RWPE2 (cell line): Measurements from ENCODE around the gene HIVEP3.
A peak's percentile ranks its signal among the peaks of the same experiment; 100 is the strongest.
"Not testable (repeated sequence)": the region's sequence is repeated elsewhere in the genome, so short reads cannot be mapped to it uniquely, and the experiment has no call there.

ENCODE experiments used
- ATAC-seq: fragments of 200-7000 bp; cut with Tn5 transposase; 3 replicates; pipeline ENCODE4 v1.9.1; 2021; ENCODE audit warnings: low read depth
- DNase-seq: peaks from one replicate; pipeline ENCODE4 v3.0.0-alpha.2; 2020; ENCODE audit warnings: low spot score
- H3K27ac ChIP-seq: fragments of 450-650 bp; 2 replicates; pipeline ENCODE4 v1.5.1; 2017; ENCODE audit warnings: mild to moderate bottlenecking; ENCODE audit not compliant: poor library complexity, severe bottlenecking
- H3K27me3 ChIP-seq: fragments of 250-450 bp; sonication (Bioruptor Pico); 2 replicates; pipeline ENCODE4 v1.5.1; 2021; ENCODE audit warnings: mild to moderate bottlenecking, moderate library complexity; ENCODE audit not compliant: insufficient read depth, poor library complexity, severe bottlenecking
- H3K36me3 ChIP-seq: fragments of 250-450 bp; sonication (Bioruptor Pico); 2 replicates; pipeline ENCODE4 v1.5.1; 2020; ENCODE audit warnings: low read depth, mild to moderate bottlenecking, moderate library complexity
- H3K4me1 ChIP-seq: fragments of 250-450 bp; sonication (Bioruptor Pico); 2 replicates; pipeline ENCODE4 v1.5.1; 2021; ENCODE audit warnings: mild to moderate bottlenecking, moderate library complexity; ENCODE audit not compliant: insufficient read depth, poor library complexity, severe bottlenecking
- H3K4me3 ChIP-seq: fragments of 250-450 bp; sonication (Bioruptor Pico); 2 replicates; pipeline ENCODE4 v1.5.1; 2021; ENCODE audit warnings: mild to moderate bottlenecking, moderate library complexity; ENCODE audit not compliant: severe bottlenecking
- H3K9me3 ChIP-seq: fragments of 250-450 bp; sonication (Bioruptor Pico); 2 replicates; pipeline ENCODE4 v1.5.1; 2021; ENCODE audit warnings: mild to moderate bottlenecking, moderate library complexity; ENCODE audit not compliant: severe bottlenecking
- TF ChIP-seq, protein P1 (sequence below): fragments of 450-650 bp; IDR thresholded peaks from one replicate; pipeline ENCODE4 v1.5.1; 2017; ENCODE audit warnings: mild to moderate bottlenecking, moderate library complexity; ENCODE audit not compliant: poor library complexity, severe bottlenecking

Gene HIVEP3

DNA sequence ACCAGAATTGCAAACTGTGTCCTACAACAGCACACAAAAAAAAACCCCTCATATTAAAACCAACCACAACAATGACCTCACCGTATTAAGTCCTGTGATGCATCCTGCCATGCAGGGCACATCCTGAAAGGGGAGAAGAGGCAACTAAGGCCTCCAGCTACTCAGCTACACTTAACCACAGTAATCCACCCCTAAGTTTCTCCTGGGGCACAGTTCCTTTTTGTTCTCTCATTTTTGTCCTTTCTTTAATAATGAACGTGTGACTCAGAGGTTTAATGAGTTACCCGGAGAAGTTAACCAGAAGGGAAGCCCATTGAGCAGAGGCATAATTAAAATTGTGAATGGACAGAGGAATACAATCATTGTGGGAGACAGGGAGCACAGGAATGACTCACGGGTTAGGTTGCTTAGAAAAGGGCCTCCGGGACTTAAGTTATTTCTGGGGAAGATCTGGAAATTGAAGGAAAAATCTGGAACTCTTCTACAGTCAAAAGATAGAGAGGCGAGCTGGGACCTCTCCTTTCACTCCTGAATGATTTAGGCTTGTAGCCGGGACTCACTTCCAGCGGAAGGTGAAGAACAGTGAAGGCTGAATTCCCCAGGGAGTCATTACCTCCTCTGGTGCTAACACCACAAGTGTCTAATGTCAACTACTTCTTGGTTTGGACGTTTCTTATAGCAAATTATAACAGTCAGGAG, 36.9 kb upstream of the HIVEP3 start:
- ATAC-seq = peak; percentile 81
- DNase-seq = peak; percentile 75
- H3K4me3 ChIP-seq = no peak overlapping the region
- H3K36me3 ChIP-seq = no peaks in the 10 kb centered on the region
- no peaks in the 10 kb centered on the region for H3K9me3 ChIP-seq
- no peaks in the 10 kb centered on the region for H3K27me3 ChIP-seq
- TF ChIP-seq, protein P1, sequence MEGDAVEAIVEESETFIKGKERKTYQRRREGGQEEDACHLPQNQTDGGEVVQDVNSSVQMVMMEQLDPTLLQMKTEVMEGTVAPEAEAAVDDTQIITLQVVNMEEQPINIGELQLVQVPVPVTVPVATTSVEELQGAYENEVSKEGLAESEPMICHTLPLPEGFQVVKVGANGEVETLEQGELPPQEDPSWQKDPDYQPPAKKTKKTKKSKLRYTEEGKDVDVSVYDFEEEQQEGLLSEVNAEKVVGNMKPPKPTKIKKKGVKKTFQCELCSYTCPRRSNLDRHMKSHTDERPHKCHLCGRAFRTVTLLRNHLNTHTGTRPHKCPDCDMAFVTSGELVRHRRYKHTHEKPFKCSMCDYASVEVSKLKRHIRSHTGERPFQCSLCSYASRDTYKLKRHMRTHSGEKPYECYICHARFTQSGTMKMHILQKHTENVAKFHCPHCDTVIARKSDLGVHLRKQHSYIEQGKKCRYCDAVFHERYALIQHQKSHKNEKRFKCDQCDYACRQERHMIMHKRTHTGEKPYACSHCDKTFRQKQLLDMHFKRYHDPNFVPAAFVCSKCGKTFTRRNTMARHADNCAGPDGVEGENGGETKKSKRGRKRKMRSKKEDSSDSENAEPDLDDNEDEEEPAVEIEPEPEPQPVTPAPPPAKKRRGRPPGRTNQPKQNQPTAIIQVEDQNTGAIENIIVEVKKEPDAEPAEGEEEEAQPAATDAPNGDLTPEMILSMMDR = no peak
- peak overlapping the region; percentile 98 for H3K27ac ChIP-seq
- H3K4me1 ChIP-seq = peaks cover 49% of the 10 kb centered on the region

DNA sequence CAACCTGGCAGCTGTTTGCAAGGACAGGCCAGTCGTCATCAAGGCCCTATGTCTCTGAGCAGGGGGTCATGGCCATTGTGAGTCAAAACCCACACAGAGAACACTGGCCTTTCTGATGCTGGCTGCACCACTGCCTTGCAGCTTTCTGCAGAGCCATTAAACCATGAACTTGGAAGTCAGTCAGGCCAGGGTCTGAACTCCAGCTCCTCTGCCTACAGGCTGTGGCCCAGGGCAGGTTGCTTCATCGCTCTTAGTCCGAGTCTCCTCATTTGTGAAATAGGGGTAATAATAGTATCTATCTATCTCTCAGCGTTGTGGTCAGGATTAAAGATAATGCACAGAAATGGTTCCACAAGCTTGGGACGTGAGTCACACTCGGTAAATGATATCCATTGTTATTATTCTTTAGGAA, 35.8 kb upstream of the HIVEP3 start:
- H3K36me3 ChIP-seq = no peaks in the 10 kb centered on the region
- TF ChIP-seq, protein P1 = no peak
- no peak overlapping the region for H3K4me3 ChIP-seq
- DNase-seq (peak; percentile 78), ATAC-seq (peak; percentile 72)
- H3K9me3 ChIP-seq = no peaks in the 10 kb centered on the region
- peaks cover 49% of the 10 kb centered on the region for H3K4me1 ChIP-seq
- no peaks in the 10 kb centered on the region for H3K27me3 ChIP-seq
- peak overlapping the region; percentile 98 for H3K27ac ChIP-seq

- no peaks in the 10 kb centered on the region for H3K27me3 ChIP-seq
- H3K4me1 ChIP-seq = peaks cover 49% of the 10 kb centered on the region
- ATAC-seq (no peak), DNase-seq (no peak)
- no peaks in the 10 kb centered on the region for H3K9me3 ChIP-seq
- no peak overlapping the region for H3K4me3 ChIP-seq
- H3K36me3 ChIP-seq = no peaks in the 10 kb centered on the region
- peak overlapping the region; percentile 98 for H3K27ac ChIP-seq
- TF ChIP-seq, protein P1 = no peak
Measured at GRCh38 chr1:41953291-41953690, 34.6 kb upstream of the HIVEP3 start.

GRCh38 chr1:41952208-41952607, 33.5 kb upstream of the HIVEP3 start:
- Histone ChIP-seq H3K27ac (no peak overlapping the region), H3K27me3 (no peaks in the 10 kb centered on the region), H3K9me3 (no peaks in the 10 kb centered on the region), H3K4me3 (no peak overlapping the region), H3K36me3 (no peaks in the 10 kb centered on the region), H3K4me1 (peaks cover 41% of the 10 kb centered on the region)
- DNase-seq (no peak), ATAC-seq (no peak)
- TF ChIP-seq, protein P1 = no peak

- not testable (repeated sequence) for H3K27ac ChIP-seq, DNase-seq, H3K27me3 ChIP-seq, H3K4me3 ChIP-seq, H3K36me3 ChIP-seq, H3K9me3 ChIP-seq, ATAC-seq
- peaks cover 35% of the 10 kb centered on the region for H3K4me1 ChIP-seq
Measured at GRCh38 chr1:41951492-41951891, 32.8 kb upstream of the HIVEP3 start.
